Measurements from ENCODE around the gene MBP. TPM values are rescaled to one million over a fixed set of nuclear protein-coding genes. Genes with fewer than 3 reads are reported as not detected.
A peak's percentile ranks its signal among the peaks of the same experiment; 100 is the strongest.

The MBP gene
- total and polyA plus RNA-seq, 10 donors = 11.1 to 96.0 (median 70.8) TPM

GRCh38 chr18:77119101-77119850, 13.3 kb downstream of the MBP start:
- 87 to 93% (median 89%) methylated on average over 7 to 12 of the region's 12 CpGs for WGBS, 5 donors
- Histone ChIP-seq H3K36me3 (peaks cover 0 to 43% (median 0%) of the 10 kb centered on the region in 6 donors), H3K9me3 (no peaks in the 10 kb centered on the region), H3K4me1 (peaks cover 16 to 96% (median 80%) of the 10 kb centered on the region in 6 donors), H3K27ac (peak overlapping the region in 2 of 8 donors; percentile 46 to 61), H3K4me3 (no peak overlapping the region), H3K27me3 (replicated peaks in 1 of 7) (no peaks in the 10 kb centered on the region)
- intact Hi-C loops (cut with DNase I; ENCODE audit: low total_unique reads) = no loop called here
- TF ChIP-seq CTCF (IDR thresholded peaks at IDR 0.05 in 8 of 11, conservative IDR thresholded peaks at IDR 0.05 in 3 of 11) (no peak), POLR2AphosphoS5 (IDR thresholded peaks at IDR 0.05) (peak in 1 of 3 donors; percentile 38)
- DNase-seq = no peak

GRCh38 chr18:77118256-77119090, 14.1 kb downstream of the MBP start:
- no peaks in the 10 kb centered on the region for H3K9me3 ChIP-seq
- peak overlapping the region in 2 of 8 donors; percentile 46 to 61 for H3K27ac ChIP-seq
- H3K36me3 ChIP-seq = peaks cover 0 to 47% (median 0%) of the 10 kb centered on the region in 6 donors
- intact Hi-C loops (cut with DNase I; ENCODE audit: low total_unique reads) = no loop called here
- DNase-seq = no peak
- H3K4me3 ChIP-seq = no peak overlapping the region
- H3K4me1 ChIP-seq = peaks cover 13 to 96% (median 80%) of the 10 kb centered on the region in 6 donors
- H3K27me3 ChIP-seq (replicated peaks in 1 of 7) = no peaks in the 10 kb centered on the region
- 80 to 93% (median 85%) methylated on average over 10 to 12 of the region's 12 CpGs for WGBS, 5 donors
- TF ChIP-seq POLR2A (IDR thresholded peaks at IDR 0.05) (no peak), CTCF (IDR thresholded peaks at IDR 0.05 in 8 of 11, conservative IDR thresholded peaks at IDR 0.05 in 3 of 11) (no peak), POLR2AphosphoS5 (IDR thresholded peaks at IDR 0.05) (no peak)

- Histone ChIP-seq H3K27me3 (replicated peaks in 1 of 7) (no peaks in the 10 kb centered on the region), H3K36me3 (peaks cover 0 to 64% (median 0%) of the 10 kb centered on the region in 6 donors), H3K9me3 (no peaks in the 10 kb centered on the region), H3K4me1 (peaks cover 19 to 96% (median 83%) of the 10 kb centered on the region in 6 donors), H3K4me3 (no peak overlapping the region), H3K27ac (peak overlapping the region in 6 of 8 donors; percentile 88 to 92 (median 90))
- intact Hi-C loops (cut with DNase I; ENCODE audit: low total_unique reads) = no loop called here
- DNase-seq = no peak
- 86 to 93% (median 91%) methylated on average over 18 of the region's 18 CpGs for WGBS, 5 donors
- TF ChIP-seq CTCF (IDR thresholded peaks at IDR 0.05 in 8 of 11, conservative IDR thresholded peaks at IDR 0.05 in 3 of 11) (no peak), POLR2AphosphoS5 (IDR thresholded peaks at IDR 0.05) (no peak), POLR2A (IDR thresholded peaks at IDR 0.05) (no peak)
These were observed 16.1 kb downstream of the MBP start for GRCh38 chr18:77116201-77117080.

Data from spleen (tissue), 11 donors.